Smooth muscle cell of trachea (primary cell): Measurements from ENCODE around the gene CEACAM1. TPM values are rescaled to one million over a fixed set of nuclear protein-coding genes. Genes with fewer than 3 reads are reported as not detected.

Experiments
- total RNA-seq: library from RNA; depleted of rRNA; stranded (reverse); fragments of >200 nt; gene quantifications from 2 replicates; pipeline ENCODE4 v1.2.1, GENCODE V29; 2014

Gene CEACAM1
- total RNA-seq, result not detected in 2 replicates

DNA sequence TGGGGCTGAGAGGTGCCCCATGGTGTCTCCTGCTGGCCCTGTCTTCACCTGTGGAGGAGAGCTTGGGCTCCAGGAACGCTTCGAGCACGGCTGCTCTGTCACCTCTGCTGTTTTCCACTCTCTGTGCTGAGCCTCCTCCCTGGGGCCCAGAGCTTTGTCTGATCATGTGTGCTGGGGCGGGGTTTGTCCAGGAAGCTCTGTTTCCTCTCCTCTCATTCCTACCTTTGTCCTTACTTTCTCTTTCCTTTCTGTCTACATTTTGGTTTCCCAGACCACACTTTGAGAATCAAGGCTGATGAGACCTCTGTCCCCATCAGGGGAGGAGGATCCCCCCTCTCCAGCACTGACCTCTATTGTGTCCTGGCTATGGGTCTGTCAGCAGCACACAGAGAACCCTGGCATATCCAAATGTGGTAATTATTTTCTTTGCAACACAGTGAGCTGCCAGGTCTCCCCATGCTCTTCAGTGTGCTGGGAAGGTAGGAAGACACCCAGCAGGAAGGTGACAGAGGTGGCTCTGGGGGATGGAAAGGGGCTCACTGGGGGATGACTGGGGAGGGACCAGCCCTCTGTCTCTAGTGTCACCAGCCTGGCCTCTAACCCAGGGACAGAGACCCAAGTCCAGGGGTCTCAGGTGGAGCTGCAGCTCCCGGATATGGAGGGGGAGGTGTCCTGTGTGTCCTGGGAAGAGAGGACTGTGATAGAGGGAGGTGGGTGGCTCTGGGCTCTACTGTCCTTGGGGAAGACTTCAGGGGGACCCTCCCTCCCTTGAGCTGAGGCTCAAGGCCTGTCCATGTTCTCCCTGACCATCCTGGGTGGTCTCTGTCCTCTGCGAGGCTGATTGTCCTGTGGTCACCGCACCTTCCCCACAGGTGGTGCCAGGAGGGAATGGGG is at the start of gene CEACAM1:
Gene CEACAM1, minus strand, starts transcription at position 128 of the 894 bp plus-strand sequence. Its CDS starts 107 bp downstream, at position 21.

Other genes with a start within 250 kb of the CEACAM1 start
- 0.15 and 1.5 TPM in 2 replicates for gene PRR19, start 226.3 kb downstream of the CEACAM1 start, total RNA-seq
- gene PAFAH1B3, start 225.9 kb downstream of the CEACAM1 start, total RNA-seq, result 14.9 and 46.7 TPM in 2 replicates
- gene TMEM145, start 215.2 kb downstream of the CEACAM1 start, total RNA-seq, result 0.33 TPM in 1 of 2 replicates, not detected in the other
- 30.3 and 65.5 TPM in 2 replicates for gene MEGF8, start 202.8 kb downstream of the CEACAM1 start, total RNA-seq
- not detected in 2 replicates for gene CNFN, start 138.2 kb downstream of the CEACAM1 start, total RNA-seq
- 2.2 and 2.9 TPM in 2 replicates for gene LIPE, start 101.1 kb downstream of the CEACAM1 start, total RNA-seq
- gene CXCL17, start 85.5 kb downstream of the CEACAM1 start, total RNA-seq, result not detected in 2 replicates
- gene CEACAM8, start 66.4 kb upstream of the CEACAM1 start, total RNA-seq, result not detected in 2 replicates
- not detected in 2 replicates for gene PSG3, start 212.0 kb upstream of the CEACAM1 start, total RNA-seq
- 0.17 TPM in 1 of 2 replicates, not detected in the other for gene PSG8, start 237.2 kb upstream of the CEACAM1 start, total RNA-seq